ENCODE results near the gene PIAS2.

The PIAS2 gene

GRCh38 chr18:46756559-46757201 lies 160.6 kb downstream of the PIAS2 start, which contains the start of gene ST8SIA5:
Gene ST8SIA5 (minus strand): TSS chr18:46757053. CDS start chr18:46756508, 545 bp downstream.
- no peak for DNase-seq (ENCODE audit: extremely low read depth, low read depth)
- TF ChIP-seq, protein P1, sequence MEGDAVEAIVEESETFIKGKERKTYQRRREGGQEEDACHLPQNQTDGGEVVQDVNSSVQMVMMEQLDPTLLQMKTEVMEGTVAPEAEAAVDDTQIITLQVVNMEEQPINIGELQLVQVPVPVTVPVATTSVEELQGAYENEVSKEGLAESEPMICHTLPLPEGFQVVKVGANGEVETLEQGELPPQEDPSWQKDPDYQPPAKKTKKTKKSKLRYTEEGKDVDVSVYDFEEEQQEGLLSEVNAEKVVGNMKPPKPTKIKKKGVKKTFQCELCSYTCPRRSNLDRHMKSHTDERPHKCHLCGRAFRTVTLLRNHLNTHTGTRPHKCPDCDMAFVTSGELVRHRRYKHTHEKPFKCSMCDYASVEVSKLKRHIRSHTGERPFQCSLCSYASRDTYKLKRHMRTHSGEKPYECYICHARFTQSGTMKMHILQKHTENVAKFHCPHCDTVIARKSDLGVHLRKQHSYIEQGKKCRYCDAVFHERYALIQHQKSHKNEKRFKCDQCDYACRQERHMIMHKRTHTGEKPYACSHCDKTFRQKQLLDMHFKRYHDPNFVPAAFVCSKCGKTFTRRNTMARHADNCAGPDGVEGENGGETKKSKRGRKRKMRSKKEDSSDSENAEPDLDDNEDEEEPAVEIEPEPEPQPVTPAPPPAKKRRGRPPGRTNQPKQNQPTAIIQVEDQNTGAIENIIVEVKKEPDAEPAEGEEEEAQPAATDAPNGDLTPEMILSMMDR (IDR thresholded peaks at IDR 0.05; ENCODE audit: low read depth, low read length) = no peak

DNA sequence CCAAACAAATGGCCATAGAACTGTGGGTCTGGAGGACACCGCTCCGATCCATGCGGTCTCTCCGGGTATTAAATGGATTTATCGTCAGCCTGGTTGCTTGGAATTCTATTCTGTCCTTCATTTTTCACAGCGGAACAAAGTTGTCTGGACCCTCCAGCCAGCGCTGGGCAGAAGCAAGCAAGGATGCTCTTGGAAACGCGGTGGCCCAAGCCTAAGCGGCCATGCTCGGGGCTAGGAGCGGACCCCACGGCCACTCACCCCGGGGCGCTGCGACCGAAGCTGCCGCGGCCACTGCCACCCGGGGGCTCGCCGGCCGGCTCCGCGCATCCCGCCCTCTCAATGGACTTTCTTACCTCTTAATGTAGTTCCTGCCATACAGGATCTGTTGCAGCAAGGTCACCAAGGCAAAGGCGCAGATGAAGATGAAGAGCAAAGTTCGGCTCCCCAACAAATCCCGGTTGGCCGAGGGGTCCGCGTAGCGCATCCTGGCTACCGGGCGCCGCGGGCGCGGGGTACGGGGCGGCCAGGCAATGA lies 161.2 kb downstream of the PIAS2 start:
- TF ChIP-seq, protein P1 (IDR thresholded peaks at IDR 0.05; ENCODE audit: low read depth, low read length) = no peak
- DNase-seq (ENCODE audit: extremely low read depth, low read depth) = no peak

- DNase-seq (ENCODE audit: extremely low read depth, low read depth) = no peak
- TF ChIP-seq, protein P1 (IDR thresholded peaks at IDR 0.05; ENCODE audit: low read depth, low read length) = no peak
These were observed 161.8 kb downstream of the PIAS2 start for GRCh38 chr18:46755315-46756024.

DNA sequence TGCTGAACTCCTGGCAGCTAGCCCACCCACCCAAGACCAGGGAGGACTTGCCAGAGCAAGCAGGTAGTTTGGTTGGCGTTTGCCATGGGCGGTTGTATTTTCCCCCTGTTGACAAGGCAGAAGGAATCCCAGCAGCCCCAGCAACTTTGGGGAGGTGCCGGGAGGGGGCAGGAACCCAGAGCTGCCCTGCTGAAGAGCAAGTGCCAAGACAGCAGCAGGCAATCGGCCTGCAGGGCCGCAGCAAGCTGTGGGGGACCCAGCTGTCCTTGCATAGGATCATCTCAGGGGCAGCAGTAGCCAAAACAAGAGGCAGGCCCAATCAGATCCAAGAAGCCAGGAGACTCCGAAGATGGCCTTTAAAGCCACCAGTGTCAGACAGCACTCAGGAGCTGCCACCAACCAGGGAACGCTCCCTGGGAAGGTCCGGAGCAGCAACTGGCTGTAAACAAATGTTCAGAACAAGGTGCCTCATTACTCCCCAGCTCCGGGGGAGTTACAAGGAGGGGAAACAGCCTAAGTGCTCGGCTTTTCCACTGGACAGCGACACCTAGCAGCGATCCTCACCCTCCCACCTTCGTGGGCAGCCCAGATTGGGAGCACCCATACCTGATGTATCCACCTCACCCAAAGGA lies 162.5 kb downstream of the PIAS2 start:
- TF ChIP-seq, protein P1 (IDR thresholded peaks at IDR 0.05; ENCODE audit: low read depth, low read length) = no peak
- no peak for DNase-seq (ENCODE audit: extremely low read depth, low read depth)

DNA sequence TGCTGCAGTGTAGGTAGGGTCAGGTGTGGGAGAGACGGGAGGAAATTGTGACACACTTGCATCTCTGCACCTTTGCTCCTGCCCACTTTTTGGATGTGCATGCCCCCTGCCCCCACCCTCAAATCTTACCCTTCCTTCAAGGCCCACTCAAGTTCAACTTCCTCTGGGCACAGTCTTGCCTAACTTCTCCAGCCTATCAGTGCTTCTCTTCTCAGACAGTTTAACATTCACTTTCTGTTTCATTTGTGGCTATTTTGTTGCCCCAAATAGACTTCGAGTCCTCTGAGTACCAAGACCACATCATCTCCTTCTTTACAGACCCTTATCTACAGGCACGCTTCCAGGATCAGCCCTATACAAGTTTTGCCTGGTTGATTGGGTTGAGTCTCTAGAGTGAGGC lies 163.1 kb downstream of the PIAS2 start:
- no peak for DNase-seq (ENCODE audit: extremely low read depth, low read depth)
- TF ChIP-seq, protein P1 (IDR thresholded peaks at IDR 0.05; ENCODE audit: low read depth, low read length) = no peak
